SK-N-SH treated with all-trans-retinoic acid at 6 μM for 48 hours (cell line): ENCODE measurements around the gene RNF133.

Experiments
- BACH2 ChIP-seq: fragments of 250-450 bp; sonication (Bioruptor Pico); IDR thresholded peaks from 2 replicates; pipeline ENCODE4 v1.9.0; 2021; ENCODE audit warnings: mild to moderate bottlenecking, borderline replicate concordance
- CSDC2 ChIP-seq: fragments of 250-450 bp; sonication (Bioruptor Pico); IDR thresholded peaks from 2 replicates; pipeline ENCODE4 v1.5.0; 2020; ENCODE audit warnings: mild to moderate bottlenecking, moderate library complexity
- ISL1 ChIP-seq: fragments of 250-450 bp; sonication (Bioruptor Pico); IDR thresholded peaks from 2 replicates; pipeline ENCODE4 v2.1.2; 2022; ENCODE audit warnings: mild to moderate bottlenecking, moderate library complexity
- TCF4 ChIP-seq: fragments of 250-450 bp; sonication (Bioruptor Pico); IDR thresholded peaks from 2 replicates; pipeline ENCODE4 v1.8.0; 2021; ENCODE audit warnings: mild to moderate bottlenecking, moderate library complexity, borderline replicate concordance
- ZFP3 ChIP-seq: fragments of 250-450 bp; sonication (Bioruptor Pico); IDR thresholded peaks from 2 replicates; pipeline ENCODE4 v1.5.0; 2020; ENCODE audit warnings: mild to moderate bottlenecking, moderate library complexity
- ZFP30 ChIP-seq: fragments of 450-650 bp; formaldehyde crosslinking; IDR thresholded peaks from 2 replicates; pipeline ENCODE4 v1.5.0; 2022; ENCODE audit warnings: mild to moderate bottlenecking, moderate library complexity
- ZNF70 ChIP-seq: fragments of 450-650 bp; formaldehyde crosslinking; IDR thresholded peaks from 2 replicates; pipeline ENCODE4 v1.5.0; 2020; ENCODE audit warnings: mild to moderate bottlenecking, moderate library complexity
- ZNF8 ChIP-seq: fragments of 450-650 bp; formaldehyde crosslinking; IDR thresholded peaks from 2 replicates; pipeline ENCODE4 v1.5.0; 2020; ENCODE audit warnings: mild to moderate bottlenecking, moderate library complexity
- TF ChIP-seq, protein P1 (sequence below): fragments of 250-450 bp; sonication (Bioruptor Pico); IDR thresholded peaks from 2 replicates; pipeline ENCODE4 v1.5.1; 2020; ENCODE audit warnings: low read depth, mild to moderate bottlenecking, moderate library complexity
- TF ChIP-seq, protein P2 (sequence below): fragments of 250-450 bp; sonication (Bioruptor Pico); IDR thresholded peaks from 2 replicates; pipeline ENCODE4 v1.5.0; 2020; ENCODE audit warnings: mild to moderate bottlenecking, moderate library complexity
- TF ChIP-seq, protein P3 (sequence below): fragments of 250-450 bp; sonication (Bioruptor Pico); IDR thresholded peaks from 2 replicates; pipeline ENCODE4 v1.8.0; 2020; ENCODE audit warnings: mild to moderate bottlenecking, moderate library complexity, borderline replicate concordance
- TF ChIP-seq, protein P4 (sequence below): fragments of 250-450 bp; sonication (Bioruptor Pico); IDR thresholded peaks from 2 replicates; pipeline ENCODE4 v1.5.1; 2021; ENCODE audit warnings: mild to moderate bottlenecking, moderate library complexity
- TF ChIP-seq, protein P5 (sequence below): fragments of 250-450 bp; sonication (Bioruptor Pico); IDR thresholded peaks from 2 replicates; pipeline ENCODE4 v1.8.0; 2021; ENCODE audit warnings: low read depth, mild to moderate bottlenecking, moderate library complexity, borderline replicate concordance

DNA sequence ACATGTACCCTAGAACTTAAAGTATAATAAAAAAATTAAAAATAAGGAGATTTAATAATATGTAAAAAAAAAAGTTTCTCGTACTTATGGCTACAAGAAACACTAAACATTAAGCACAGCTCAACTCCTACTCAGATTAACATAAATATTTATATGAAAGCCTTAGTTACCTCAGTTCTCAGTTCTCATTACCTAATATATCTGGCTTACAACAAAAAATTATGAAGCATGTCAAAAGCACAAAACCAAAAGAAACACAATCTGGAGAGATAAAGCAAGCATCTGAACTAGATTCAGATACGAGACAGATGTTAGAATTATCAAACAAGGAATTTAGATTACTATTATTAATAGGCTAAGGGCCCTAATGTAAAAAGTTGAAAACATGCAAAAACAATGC is 40.1 kb downstream of the RNF133 start:
- TF ChIP-seq, protein P1, sequence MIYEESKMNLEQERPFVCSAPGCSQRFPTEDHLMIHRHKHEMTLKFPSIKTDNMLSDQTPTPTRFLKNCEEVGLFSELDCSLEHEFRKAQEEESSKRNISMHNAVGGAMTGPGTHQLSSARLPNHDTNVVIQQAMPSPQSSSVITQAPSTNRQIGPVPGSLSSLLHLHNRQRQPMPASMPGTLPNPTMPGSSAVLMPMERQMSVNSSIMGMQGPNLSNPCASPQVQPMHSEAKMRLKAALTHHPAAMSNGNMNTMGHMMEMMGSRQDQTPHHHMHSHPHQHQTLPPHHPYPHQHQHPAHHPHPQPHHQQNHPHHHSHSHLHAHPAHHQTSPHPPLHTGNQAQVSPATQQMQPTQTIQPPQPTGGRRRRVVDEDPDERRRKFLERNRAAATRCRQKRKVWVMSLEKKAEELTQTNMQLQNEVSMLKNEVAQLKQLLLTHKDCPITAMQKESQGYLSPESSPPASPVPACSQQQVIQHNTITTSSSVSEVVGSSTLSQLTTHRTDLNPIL (CRISPR knock-in tag) = no peak
- TF ChIP-seq ZFP3 (no peak), CSDC2 (CRISPR knock-in tag) (no peak), ISL1 (CRISPR knock-in tag) (no peak), ZNF70 (CRISPR knock-in tag) (no peak), BACH2 (CRISPR knock-in tag) (no peak), ZNF8 (CRISPR knock-in tag) (no peak), TCF4 (CRISPR knock-in tag) (no peak), ZFP30 (CRISPR knock-in tag) (no peak)
- TF ChIP-seq, protein P2, sequence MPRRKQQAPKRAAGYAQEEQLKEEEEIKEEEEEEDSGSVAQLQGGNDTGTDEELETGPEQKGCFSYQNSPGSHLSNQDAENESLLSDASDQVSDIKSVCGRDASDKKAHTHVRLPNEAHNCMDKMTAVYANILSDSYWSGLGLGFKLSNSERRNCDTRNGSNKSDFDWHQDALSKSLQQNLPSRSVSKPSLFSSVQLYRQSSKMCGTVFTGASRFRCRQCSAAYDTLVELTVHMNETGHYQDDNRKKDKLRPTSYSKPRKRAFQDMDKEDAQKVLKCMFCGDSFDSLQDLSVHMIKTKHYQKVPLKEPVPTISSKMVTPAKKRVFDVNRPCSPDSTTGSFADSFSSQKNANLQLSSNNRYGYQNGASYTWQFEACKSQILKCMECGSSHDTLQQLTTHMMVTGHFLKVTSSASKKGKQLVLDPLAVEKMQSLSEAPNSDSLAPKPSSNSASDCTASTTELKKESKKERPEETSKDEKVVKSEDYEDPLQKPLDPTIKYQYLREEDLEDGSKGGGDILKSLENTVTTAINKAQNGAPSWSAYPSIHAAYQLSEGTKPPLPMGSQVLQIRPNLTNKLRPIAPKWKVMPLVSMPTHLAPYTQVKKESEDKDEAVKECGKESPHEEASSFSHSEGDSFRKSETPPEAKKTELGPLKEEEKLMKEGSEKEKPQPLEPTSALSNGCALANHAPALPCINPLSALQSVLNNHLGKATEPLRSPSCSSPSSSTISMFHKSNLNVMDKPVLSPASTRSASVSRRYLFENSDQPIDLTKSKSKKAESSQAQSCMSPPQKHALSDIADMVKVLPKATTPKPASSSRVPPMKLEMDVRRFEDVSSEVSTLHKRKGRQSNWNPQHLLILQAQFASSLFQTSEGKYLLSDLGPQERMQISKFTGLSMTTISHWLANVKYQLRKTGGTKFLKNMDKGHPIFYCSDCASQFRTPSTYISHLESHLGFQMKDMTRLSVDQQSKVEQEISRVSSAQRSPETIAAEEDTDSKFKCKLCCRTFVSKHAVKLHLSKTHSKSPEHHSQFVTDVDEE = no peak
- TF ChIP-seq, protein P3, sequence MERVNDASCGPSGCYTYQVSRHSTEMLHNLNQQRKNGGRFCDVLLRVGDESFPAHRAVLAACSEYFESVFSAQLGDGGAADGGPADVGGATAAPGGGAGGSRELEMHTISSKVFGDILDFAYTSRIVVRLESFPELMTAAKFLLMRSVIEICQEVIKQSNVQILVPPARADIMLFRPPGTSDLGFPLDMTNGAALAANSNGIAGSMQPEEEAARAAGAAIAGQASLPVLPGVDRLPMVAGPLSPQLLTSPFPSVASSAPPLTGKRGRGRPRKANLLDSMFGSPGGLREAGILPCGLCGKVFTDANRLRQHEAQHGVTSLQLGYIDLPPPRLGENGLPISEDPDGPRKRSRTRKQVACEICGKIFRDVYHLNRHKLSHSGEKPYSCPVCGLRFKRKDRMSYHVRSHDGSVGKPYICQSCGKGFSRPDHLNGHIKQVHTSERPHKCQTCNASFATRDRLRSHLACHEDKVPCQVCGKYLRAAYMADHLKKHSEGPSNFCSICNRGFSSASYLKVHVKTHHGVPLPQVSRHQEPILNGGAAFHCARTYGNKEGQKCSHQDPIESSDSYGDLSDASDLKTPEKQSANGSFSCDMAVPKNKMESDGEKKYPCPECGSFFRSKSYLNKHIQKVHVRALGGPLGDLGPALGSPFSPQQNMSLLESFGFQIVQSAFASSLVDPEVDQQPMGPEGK (CRISPR knock-in tag) = no peak
- TF ChIP-seq, protein P4, sequence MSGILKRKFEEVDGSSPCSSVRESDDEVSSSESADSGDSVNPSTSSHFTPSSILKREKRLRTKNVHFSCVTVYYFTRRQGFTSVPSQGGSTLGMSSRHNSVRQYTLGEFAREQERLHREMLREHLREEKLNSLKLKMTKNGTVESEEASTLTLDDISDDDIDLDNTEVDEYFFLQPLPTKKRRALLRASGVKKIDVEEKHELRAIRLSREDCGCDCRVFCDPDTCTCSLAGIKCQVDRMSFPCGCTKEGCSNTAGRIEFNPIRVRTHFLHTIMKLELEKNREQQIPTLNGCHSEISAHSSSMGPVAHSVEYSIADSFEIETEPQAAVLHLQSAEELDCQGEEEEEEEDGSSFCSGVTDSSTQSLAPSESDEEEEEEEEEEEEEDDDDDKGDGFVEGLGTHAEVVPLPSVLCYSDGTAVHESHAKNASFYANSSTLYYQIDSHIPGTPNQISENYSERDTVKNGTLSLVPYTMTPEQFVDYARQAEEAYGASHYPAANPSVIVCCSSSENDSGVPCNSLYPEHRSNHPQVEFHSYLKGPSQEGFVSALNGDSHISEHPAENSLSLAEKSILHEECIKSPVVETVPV (CRISPR knock-in tag) = no peak
- TF ChIP-seq, protein P5, sequence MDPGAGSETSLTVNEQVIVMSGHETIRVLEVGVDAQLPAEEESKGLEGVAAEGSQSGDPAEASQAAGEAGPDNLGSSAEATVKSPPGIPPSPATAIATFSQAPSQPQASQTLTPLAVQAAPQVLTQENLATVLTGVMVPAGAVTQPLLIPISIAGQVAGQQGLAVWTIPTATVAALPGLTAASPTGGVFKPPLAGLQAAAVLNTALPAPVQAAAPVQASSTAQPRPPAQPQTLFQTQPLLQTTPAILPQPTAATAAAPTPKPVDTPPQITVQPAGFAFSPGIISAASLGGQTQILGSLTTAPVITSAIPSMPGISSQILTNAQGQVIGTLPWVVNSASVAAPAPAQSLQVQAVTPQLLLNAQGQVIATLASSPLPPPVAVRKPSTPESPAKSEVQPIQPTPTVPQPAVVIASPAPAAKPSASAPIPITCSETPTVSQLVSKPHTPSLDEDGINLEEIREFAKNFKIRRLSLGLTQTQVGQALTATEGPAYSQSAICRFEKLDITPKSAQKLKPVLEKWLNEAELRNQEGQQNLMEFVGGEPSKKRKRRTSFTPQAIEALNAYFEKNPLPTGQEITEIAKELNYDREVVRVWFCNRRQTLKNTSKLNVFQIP (CRISPR knock-in tag) = no peak
